ENCODE measurements around the gene TMEM270. TPM values are rescaled to one million over a fixed set of nuclear protein-coding genes. Genes with fewer than 3 reads are reported as not detected.

TMEM270 gene
- total and polyA plus RNA-seq, 2 of the 8 experiments (the other 6 are each of a cell fraction or from before 2014, with no cell fraction given), result 0.26 TPM; not detected in 1

DNA sequence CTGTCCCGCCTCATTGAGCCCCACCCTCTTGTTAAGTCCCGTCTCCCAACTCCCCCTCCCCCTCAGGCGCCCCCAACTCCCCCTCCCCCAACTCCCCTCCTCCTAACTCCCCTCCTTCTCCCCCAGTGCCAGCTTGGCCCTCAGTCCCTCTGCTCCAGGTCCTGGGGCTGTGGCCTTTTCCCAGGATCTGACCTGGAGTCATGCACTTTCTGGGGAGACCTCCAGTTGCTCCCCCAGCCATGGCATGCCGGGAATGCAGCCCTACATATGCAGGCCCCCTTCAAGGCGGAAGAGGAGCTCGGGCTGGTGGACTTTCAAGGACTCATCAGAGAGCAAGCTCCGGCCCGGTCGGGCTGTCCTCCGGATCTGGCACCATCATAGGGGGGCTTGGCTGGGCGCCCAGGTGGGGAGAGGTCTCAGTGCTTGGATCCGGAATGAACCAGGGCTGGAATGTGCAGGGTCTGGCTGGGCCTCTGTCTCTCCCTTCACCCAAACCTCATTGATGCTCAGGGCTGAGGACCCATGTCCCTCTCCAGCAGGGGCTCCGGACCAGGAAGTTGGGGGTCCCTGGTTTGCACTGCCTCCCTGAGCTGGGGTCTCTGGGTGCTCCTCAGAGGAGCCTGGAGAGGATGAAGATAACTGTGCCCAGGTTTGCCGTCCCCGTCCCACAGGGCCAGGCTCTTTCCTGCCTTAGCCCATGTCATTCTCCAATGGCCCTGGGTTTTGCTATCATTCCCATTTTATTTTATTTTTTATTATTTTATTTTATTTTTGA is 41.1 kb downstream of the TMEM270 start (continued):
- TF ChIP-seq TAF1 (IDR thresholded peaks at IDR 0.05; ENCODE audit: low read depth, low read length) (no peak), JUND (IDR thresholded peaks at IDR 0.05; ENCODE audit: low read length) (no peak), SP2 (IDR thresholded peaks at IDR 0.05; ENCODE audit: low read length) (no peak), GABPA (IDR thresholded peaks at IDR 0.05; ENCODE audit: borderline replicate concordance, insufficient read depth, low read length) (no peak), CTCF (IDR thresholded peaks at IDR 0.05; ENCODE audit: control extremely low read depth in 1 of 3, insufficient read depth in 1 of 3, low read depth in 1 of 3, low read length in 3 of 3) (no peak), KDM5A (IDR thresholded peaks at IDR 0.05; ENCODE audit: low read length) (no peak), CHD2 (IDR thresholded peaks at IDR 0.05; ENCODE audit: low read length) (no peak), POLR2A (IDR thresholded peaks at IDR 0.05; ENCODE audit: control extremely low read depth in 1 of 2, low read depth in 2 of 2, low read length in 2 of 2) (no peak), SUZ12 (IDR thresholded peaks at IDR 0.05; ENCODE audit: low read length) (no peak), MAFK (IDR thresholded peaks at IDR 0.05; ENCODE audit: low read depth, low read length) (no peak), SIX5 (IDR thresholded peaks at IDR 0.05; ENCODE audit: low read depth, low read length) (no peak), JUN (IDR thresholded peaks at IDR 0.05; ENCODE audit: low read depth, low read length) (no peak), HDAC2 (IDR thresholded peaks at IDR 0.05; ENCODE audit: borderline replicate concordance in 1 of 2, low read depth in 2 of 2, low read length in 2 of 2) (no peak), YY1 (IDR thresholded peaks at IDR 0.05; ENCODE audit: low read depth, low read length) (no peak), CREB1 (IDR thresholded peaks at IDR 0.05) (no peak)
- TF ChIP-seq, protein P1, sequence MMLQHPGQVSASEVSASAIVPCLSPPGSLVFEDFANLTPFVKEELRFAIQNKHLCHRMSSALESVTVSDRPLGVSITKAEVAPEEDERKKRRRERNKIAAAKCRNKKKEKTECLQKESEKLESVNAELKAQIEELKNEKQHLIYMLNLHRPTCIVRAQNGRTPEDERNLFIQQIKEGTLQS (IDR thresholded peaks at IDR 0.05; ENCODE audit: insufficient read depth, low read depth, low read length), result no peak
